GM18511 (cell line): ENCODE results near the gene NSG2.

ENCODE experiments used
- ATAC-seq: cut with Tn5 transposase; IDR thresholded peaks from one replicate; pipeline ENCODE4 v1.9.1; 2021; ENCODE audit warnings: mild to moderate bottlenecking, moderate library complexity; ENCODE audit not compliant: unreplicated experiment

Gene NSG2

DNA sequence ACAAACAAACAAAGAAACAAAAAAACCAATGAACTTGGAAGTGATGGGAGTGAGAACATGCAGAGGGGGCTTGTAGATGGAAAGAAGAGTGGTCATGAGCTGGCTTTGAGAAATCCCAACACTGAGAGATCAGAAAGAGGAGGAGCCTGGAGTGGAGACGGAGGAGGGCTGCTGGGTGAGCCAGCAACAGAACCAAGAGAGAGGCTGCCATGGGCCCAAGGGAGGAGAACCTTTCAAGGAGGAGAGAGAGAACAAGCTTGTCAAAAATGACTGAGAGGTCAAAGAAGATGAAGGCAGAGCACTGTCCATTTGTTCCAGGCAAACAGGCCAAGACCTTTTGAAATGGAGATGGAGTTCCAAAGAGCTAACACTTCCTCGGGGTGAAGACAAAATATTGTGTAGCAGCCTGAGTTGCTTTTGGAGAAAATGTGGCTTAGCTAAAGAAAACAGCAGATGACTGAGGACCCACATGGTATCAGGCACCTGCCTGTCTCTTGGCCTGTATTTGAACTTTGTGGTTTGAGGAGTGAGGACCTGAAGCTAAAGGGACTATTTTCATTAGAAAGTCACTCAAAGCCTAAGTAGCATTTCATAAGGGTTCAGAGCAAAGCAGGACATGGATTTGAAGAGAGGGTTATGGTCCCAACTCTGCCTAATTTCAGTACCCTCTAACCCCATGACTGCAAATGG lies 13.1 kb downstream of the NSG2 start:
- ATAC-seq = no peak

GRCh38 chr5:174059247-174059646 lies 13.7 kb downstream of the NSG2 start:
- no peak for ATAC-seq

GRCh38 chr5:174063082-174063756 lies 17.7 kb downstream of the NSG2 start:
- ATAC-seq = no peak

- ATAC-seq = no peak
Observed at GRCh38 chr5:174064171-174064570, 18.7 kb downstream of the NSG2 start.

- ATAC-seq = no peak
Observed at GRCh38 chr5:174065528-174066197, 20.2 kb downstream of the NSG2 start.

- ATAC-seq = no peak
Observed at GRCh38 chr5:174067499-174067898, 22.0 kb downstream of the NSG2 start.

DNA sequence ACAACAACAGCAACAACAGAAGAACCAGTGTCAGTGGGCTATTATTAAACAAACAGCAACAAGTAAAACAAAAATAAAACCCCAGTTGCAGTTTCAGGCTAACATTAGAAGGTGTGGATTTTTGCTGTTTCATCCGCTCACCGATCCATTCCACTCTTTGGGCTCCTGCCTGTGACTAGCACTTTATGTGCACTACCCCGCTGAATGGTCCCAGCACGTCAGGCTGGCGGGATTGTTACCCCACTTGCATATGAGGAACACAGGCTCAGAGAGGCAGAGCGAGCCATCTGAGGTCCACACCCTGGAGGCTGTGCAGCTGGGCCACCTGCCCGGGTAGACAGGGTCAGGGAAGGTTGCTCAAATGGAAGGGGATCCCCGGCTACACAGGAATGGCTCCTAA lies 26.0 kb downstream of the NSG2 start:
- ATAC-seq = no peak

GRCh38 chr5:174073122-174073660 lies 27.7 kb downstream of the NSG2 start:
- ATAC-seq = no peak

DNA sequence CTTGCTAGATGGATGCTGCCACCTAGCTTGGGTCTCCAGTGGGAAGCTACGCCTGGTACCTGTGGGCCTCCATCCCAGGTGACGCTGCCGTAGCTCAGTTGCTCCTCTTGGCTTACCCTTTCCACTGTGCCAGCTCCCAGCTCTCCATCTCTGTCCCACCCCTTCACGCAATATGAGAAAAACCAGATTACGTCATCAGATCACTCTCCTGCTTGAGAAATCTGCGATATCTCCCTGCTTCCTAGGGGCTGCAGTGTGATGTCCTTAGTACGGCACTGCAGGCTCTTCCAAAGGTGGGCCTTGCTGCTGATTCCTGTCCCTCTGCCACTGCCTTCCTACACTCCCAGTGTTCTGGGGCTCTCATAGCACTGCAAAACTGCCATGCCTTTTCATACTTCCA lies 28.9 kb downstream of the NSG2 start:
- ATAC-seq = no peak

GRCh38 chr5:174078416-174078815 lies 32.9 kb downstream of the NSG2 start:
- no peak for ATAC-seq

DNA sequence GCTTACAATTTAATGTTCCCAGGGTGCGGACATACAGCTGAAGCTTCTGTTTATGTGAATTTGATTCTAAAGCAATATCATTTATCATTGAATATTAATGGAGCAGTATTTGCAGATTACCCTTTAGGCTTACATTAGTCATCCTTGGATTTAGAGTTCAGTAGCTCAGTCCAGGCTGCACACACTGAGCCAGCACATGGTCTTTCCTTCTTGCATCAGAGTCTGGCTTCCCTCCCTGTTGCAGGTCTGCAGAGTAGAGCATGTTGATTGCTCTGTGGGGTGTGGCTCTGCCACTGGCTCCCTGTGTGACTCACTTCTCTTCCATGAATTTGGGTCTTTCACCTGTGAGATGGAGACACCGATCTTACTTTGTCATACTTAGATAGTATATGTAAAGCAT lies 36.8 kb downstream of the NSG2 start:
- ATAC-seq = no peak

DNA sequence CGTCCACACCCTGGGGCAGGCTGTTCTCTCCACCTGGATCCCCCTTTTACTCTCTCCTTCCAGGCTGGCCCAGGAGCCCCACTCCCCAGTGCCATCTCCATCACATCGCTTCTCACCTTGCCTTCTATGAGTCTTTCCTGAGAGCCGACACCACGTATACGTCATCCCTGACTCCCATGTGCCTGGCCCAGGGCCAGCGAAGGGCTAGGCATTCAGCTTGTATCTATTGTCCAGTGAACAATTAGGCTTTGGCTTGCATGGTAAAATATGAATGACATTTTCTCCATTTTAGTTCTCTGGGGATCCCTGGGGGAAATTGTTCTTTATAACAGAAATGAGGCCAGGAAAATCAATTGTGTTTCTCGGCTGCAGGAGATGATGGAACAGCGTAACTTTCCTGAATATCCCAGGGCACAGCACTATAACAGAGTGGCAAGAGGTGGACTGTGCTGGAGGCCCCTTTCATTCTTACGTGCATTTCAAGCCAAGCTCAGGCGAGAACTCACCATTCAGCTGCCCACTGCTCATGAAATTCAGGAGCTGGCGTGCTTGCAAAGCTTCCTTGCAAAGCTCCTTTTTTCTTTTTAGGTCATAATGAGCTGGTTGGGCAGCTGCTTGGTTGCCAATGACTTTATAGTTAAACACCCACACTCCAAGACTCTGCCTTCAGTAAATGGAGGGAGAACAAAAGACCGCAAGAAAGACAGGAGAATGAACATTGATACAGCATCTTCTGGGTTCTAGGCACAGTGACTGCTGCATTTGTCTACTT lies 37.7 kb downstream of the NSG2 start:
- ATAC-seq = no peak

GRCh38 chr5:174084691-174085154 lies 39.2 kb downstream of the NSG2 start:
- no peak for ATAC-seq

DNA sequence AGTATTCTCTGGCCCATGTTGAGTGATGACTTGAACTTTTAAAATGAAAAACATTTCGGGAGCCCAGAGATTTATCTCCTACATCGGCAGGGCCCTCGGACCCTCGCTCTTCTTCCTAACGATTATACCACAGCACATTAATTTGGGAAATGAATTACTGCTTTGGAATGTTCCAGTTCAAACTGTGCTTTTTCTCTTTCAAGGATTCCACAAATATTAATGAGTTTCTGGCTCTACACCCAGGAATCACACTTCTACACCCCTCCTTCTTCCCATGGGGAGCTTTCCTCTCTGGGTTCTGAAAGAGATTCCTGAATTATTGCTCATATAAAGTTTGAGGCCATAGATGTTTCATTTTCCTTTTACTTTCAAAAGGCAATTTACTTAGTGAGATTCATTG lies 41.2 kb downstream of the NSG2 start:
- ATAC-seq = no peak

GRCh38 chr5:174087783-174088182 lies 42.3 kb downstream of the NSG2 start:
- ATAC-seq = no peak

DNA sequence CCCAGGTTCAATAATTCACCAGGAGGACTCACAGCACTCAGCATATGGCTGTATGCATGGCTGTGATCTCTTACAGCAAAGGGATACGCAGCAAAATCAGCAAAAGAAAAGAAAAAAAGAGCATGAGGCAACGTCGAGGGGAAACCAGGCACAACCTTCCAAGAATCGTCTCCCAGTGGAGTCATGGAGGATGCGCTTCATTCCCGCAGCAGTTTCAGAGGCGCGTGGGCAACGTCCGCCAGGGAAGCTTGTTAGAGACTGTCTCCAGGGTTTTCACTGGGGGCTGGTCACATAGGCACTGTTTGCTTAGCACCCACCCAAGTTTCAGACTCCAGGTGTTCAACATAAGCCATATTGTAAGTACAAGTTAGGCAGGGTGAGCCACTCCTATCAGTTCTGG lies 44.6 kb downstream of the NSG2 start:
- ATAC-seq = no peak

DNA sequence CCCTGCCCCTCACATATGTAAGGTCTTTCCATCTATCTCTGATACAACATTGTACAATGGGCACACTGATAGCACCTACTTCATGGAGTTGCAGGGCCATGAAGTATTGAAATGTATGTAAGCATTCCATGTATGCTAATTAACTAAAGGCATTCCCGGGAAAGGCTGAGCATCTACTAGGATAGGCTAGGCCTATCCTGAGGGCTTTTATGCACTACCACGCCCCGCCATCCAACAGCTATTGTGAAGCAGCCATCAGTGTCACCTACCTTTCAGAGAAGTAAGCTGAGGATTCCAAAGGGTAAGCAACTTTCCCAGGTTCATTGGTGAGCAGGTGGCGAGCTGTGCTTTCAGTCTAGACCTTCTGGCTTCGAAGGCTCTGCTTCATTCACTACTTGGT lies 47.6 kb downstream of the NSG2 start:
- ATAC-seq = no peak

- no peak for ATAC-seq
Observed at GRCh38 chr5:174094857-174095606, 49.5 kb downstream of the NSG2 start.

GRCh38 chr5:174096619-174097018 lies 51.1 kb downstream of the NSG2 start:
- no peak for ATAC-seq

GRCh38 chr5:174097486-174098185 lies 52.1 kb downstream of the NSG2 start:
- no peak for ATAC-seq
